Activated CD4-positive, alpha-beta memory T cell treated with anti-CD3 and anti-CD28 coated beads for 36 hours (primary cell): Measurements from ENCODE around the gene VCP. TPM values are rescaled to one million over a fixed set of nuclear protein-coding genes. Genes with fewer than 3 reads are reported as not detected.

Source experiments
- CTCF ChIA-PET: fragments of 350-600 bp; sonication (Branson Sonifier 250); formaldehyde crosslinking; loops from one replicate; lab custom pipeline; 2021; ENCODE audit warnings: antibody characterized with exemption, inconsistent platforms; lab: Charles Lee
- POLR2A ChIA-PET: fragments of 350-600 bp; sonication (Branson Sonifier 250); formaldehyde crosslinking; loops from one replicate; lab custom pipeline; 2021; ENCODE audit warnings: antibody characterized with exemption; lab: Charles Lee
- DNase-seq: peaks from one replicate; pipeline ENCODE4 v3.0.0-alpha.2; 2020
- H3K27ac Mint-ChIP-seq: one replicate; pipeline ENCODE4 v1.8.0; 2021; ENCODE audit warnings: mixed read lengths
- H3K27me3 Mint-ChIP-seq: one replicate; pipeline ENCODE4 v1.8.0; 2021; ENCODE audit warnings: mixed read lengths
- H3K36me3 Mint-ChIP-seq: one replicate; pipeline ENCODE4 v1.8.0; 2021; ENCODE audit warnings: mixed read lengths
- H3K4me1 Mint-ChIP-seq: one replicate; pipeline ENCODE4 v1.8.0; 2021; ENCODE audit warnings: low read depth, mixed read lengths
- H3K4me3 Mint-ChIP-seq: one replicate; pipeline ENCODE4 v1.8.0; 2021; ENCODE audit warnings: mild to moderate bottlenecking, mixed read lengths
- H3K9me3 Mint-ChIP-seq: one replicate; pipeline ENCODE4 v1.8.0; 2021; ENCODE audit warnings: mixed read lengths
- intact Hi-C: fragments of 100-400 bp; cut with micrococcal nuclease; formaldehyde crosslinking; loops from one replicate; pipeline ENCODE4 v1.15.1; 2023
- total RNA-seq, 2 experiments: library from RNA; stranded (reverse); gene quantifications; one replicate each; pipeline ENCODE4 v1.2.3, GENCODE V29; 2021

VCP gene
- total RNA-seq, 2 experiments from 2014 or later = 283 to 292 TPM

DNA sequence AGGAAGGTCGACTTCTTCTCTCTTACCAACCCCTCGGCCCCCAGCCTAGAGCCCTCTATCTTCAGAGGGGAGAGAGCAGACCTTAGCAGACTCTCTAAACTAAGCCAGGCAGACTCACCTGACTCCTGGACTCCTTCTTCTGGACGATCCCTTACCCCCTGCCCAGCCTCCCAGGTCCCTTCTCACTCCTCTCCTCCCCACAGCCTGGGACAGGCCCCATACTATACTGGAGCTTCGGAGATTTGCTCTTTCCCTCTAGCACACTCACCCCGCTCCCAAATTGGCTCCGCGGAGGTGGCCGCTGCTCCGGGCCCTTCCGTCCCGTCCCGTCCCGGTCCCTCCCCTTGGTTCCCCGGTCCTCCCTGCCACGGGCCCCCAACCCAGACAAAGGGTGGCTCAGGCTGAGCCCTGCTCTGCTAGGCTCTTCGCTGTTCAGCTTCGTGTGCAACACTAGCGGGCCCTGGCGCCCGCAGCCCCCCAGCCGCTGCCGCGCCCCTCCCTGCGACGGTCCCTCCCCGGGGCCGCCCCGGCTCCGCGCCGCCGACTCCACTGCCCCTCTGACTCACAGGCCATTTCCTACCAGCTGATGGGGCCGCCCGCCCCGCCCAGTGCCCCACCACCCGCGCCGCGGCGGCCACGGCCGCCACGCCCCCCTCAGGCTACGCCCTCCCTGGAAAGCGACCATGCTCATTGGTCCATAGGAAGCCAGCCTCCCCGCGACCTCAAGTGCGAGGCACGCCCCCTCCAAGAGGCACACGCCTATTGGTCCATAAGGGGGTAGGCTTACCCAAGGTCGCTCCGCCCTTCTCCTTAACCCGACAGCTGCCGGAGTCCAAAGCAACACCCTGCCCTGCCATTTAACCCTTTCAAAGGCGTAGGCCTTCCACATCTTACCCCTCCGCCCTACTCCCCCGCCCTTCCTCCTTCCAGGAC is 38.8 kb upstream of the VCP start:
- H3K9me3 Mint-ChIP-seq = no peaks in the 10 kb centered on the region

DNA sequence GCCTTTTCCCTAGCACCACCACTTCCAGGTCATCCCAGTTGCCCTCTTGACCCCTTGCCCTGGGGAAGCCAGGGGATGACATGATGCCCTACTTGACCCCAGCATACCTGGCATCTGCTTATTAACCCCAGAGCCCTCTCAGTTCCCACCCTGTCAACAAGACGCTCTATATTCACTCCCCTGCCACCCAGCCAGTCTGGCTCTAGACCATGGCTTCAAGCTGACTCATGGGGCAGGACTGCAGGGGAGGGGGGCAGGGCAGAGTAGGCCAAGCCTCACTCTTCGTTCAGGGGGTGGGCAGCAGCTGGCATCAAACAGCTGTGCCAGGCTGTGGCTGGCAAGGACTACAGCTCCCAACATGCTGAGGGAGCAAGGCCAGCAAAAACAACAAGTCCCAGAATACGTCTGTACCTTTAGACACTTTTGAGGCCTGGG is 37.9 kb upstream of the VCP start:
- ChIA-PET CTCF (interaction anchor here (3.7 kb wide), 1 partner anchor 15 kb away, joined by 26 read pairs; the partner anchor contains the start of gene PIGO), POLR2A (interaction anchor here (0.6 to 6.6 kb wide), 3 partner anchors 14 to 39 kb away, joined by 4 to 37 read pairs (median 6); partner anchors contain the start of genes PIGO and VCP)
- Mint-ChIP-seq H3K4me3 (peak overlapping the region; percentile 75), H3K27ac (no peak overlapping the region), H3K9me3 (no peaks in the 10 kb centered on the region), H3K4me1 (peaks cover 37% of the 10 kb centered on the region), H3K36me3 (peaks cover 5% of the 10 kb centered on the region), H3K27me3 (no peaks in the 10 kb centered on the region)
- DNase-seq = no peak
- intact Hi-C loops = loop anchor here (2.0 to 5.0 kb wide), 5 partner anchors 14 to 707 kb away; partner anchors contain the start of genes CREB3, HINT2, PIGO and TLN1

More for the DNA sequence above, 38.8 kb upstream of the VCP start:
- POLR2A ChIA-PET = interaction anchor here (0.6 to 6.6 kb wide), 6 partner anchors 8 to 39 kb away, joined by 4 to 37 read pairs (median 8); partner anchors contain the start of genes FANCG, PIGO, STOML2 and VCP
- DNase-seq = peak; percentile 98
- intact Hi-C loops = loop anchor here (1.0 to 5.0 kb wide), 8 partner anchors 8 to 706 kb away; partner anchors contain the start of genes CREB3, DNAJB5, HINT2 and PIGO
- peaks cover 42% of the 10 kb centered on the region for H3K4me1 Mint-ChIP-seq
- H3K4me3 Mint-ChIP-seq = peak overlapping the region; percentile 75
- H3K36me3 Mint-ChIP-seq = no peaks in the 10 kb centered on the region
- CTCF ChIA-PET = interaction anchor here (0.9 to 3.7 kb wide), 4 partner anchors 8 to 446 kb away, joined by 3 to 26 read pairs (median 4); partner anchors contain the start of genes PIGO and STOML2
- no peaks in the 10 kb centered on the region for H3K27me3 Mint-ChIP-seq
- peak overlapping the region; percentile 81 for H3K27ac Mint-ChIP-seq

DNA sequence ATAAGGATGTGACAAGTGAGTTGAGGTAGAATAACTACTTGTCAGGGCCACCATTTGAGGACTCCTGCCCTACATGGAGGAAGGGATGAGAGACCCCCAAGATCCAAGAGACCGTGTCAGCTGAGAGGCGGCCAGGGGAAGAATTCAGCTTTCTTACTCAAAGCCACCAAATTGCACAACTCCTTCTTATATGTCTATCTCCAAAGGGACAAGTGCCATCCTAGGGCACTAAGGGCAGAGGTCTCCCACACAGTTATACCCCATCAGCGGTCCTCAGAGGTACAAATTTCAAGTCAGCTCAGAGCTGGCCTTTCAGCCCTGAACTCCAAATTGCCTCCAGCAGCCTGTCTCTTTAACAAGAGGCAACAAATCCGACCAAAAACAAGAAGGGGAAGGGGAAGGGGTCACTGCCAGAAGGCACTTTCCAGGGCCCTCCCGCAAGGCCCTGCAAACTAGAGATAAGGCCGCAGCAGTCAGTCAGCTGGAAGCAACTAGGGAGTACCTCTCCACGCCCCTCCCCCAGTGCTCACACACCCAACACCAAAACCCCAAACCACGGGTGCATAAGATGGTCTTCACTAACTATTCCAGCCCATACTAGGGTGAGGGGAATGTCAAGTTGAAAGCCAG is 36.6 kb upstream of the VCP start:
- CTCF ChIA-PET = interaction anchor here (1.5 to 3.7 kb wide), 2 partner anchors 14 to 36 kb away, joined by 3 to 26 read pairs; partner anchors contain the start of genes PIGO and VCP
- Mint-ChIP-seq H3K9me3 (no peaks in the 10 kb centered on the region), H3K36me3 (peaks cover 5% of the 10 kb centered on the region), H3K4me3 (no peak overlapping the region), H3K27ac (no peak overlapping the region), H3K4me1 (peaks cover 25% of the 10 kb centered on the region), H3K27me3 (no peaks in the 10 kb centered on the region)
- intact Hi-C loops = no loop called here
- POLR2A ChIA-PET = interaction anchor here (1.4 kb wide), 1 partner anchor 38 kb away, joined by 4 read pairs; no protein-coding TSS in a partner anchor
- no peak for DNase-seq

DNA sequence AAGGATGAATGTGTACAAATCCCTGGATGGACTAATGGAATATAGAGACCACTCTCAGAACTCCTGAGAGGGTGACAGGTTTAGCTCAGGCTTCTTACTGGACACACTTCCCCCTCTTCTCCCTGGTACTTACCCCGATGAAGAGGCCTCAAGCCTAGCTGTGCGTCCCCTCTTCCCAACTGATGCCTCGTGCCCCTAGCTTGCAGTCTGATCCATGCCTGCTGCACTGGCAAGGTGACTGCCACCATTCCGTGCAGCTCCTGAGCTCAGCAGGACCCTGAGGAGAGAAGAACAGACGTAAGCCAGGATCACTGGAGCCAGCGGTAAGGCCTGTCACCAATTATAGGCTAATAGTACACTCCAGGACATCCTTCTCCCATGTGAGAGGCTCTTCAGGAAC is 36.0 kb upstream of the VCP start:
- Mint-ChIP-seq H3K9me3 (no peaks in the 10 kb centered on the region), H3K4me3 (no peak overlapping the region), H3K27me3 (no peaks in the 10 kb centered on the region), H3K4me1 (peaks cover 23% of the 10 kb centered on the region), H3K27ac (no peak overlapping the region), H3K36me3 (peaks cover 5% of the 10 kb centered on the region)
- intact Hi-C loops = no loop called here
- ChIA-PET CTCF (interaction anchor here (1.2 to 1.5 kb wide), 2 partner anchors 12 to 36 kb away, joined by 3 read pairs; partner anchors contain the start of genes PIGO and VCP), POLR2A (interaction anchor here (1.4 kb wide), 1 partner anchor 38 kb away, joined by 4 read pairs; no protein-coding TSS in a partner anchor)
- no peak for DNase-seq

DNA sequence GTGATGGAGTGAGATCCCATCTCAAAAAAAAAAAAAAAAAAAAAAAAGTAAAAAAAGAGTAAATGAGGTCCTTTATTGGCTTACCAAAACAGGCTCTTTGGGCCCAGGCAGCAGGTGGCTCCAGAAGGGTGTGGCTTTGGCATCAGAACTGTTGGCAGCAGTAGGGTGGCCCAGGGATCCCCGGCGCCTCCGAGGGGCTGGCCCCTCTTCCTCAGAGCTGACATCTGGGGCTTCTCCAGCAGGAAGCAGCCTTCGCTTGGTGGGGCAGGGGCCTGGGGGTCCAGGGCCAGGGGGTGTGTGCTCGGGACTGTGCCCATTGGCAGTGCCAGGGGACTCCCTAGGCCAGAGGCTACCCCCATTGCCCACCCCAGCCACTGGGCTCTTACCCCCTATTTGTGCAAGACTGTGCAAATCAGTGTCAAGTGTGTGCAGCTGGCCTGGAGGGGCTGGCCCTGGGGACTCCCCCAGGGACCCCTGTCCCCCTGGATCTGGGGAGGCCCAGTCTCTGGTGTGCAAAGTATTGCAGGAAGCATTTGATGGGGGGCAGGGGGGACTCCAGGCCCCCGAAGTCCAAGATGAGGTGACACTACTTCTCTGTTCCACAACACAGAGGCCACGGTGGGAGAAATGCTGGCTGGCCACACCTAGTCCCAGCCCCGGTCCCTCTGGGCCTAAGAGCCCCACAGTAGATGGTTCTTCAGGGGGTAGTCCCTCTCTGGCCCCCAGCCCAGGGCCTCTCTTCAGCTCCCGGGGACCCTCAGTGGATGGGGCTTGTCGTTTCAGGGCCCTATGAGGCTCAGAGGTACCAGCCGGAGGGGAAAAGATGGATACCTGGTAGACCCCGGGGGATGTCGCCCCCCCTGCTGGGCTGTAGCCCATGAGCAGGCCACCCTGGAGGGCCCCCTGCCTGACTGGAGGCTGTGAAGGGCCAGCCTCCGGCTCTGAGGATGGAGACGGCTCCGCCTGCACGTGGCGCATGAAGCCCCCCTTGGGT is 35.2 kb upstream of the VCP start:
- Mint-ChIP-seq H3K9me3 (no peaks in the 10 kb centered on the region), H3K27ac (no peak overlapping the region), H3K4me1 (peaks cover 29% of the 10 kb centered on the region), H3K4me3 (no peak overlapping the region), H3K36me3 (peaks cover 9% of the 10 kb centered on the region), H3K27me3 (no peaks in the 10 kb centered on the region)
- ChIA-PET POLR2A (no interaction called here), CTCF (interaction anchor here (0.6 to 1.5 kb wide), 4 partner anchors 11 to 208 kb away, joined by 3 to 5 read pairs (median 3); partner anchors contain the start of genes PIGO and VCP)
- no peak for DNase-seq
- intact Hi-C loops = no loop called here

DNA sequence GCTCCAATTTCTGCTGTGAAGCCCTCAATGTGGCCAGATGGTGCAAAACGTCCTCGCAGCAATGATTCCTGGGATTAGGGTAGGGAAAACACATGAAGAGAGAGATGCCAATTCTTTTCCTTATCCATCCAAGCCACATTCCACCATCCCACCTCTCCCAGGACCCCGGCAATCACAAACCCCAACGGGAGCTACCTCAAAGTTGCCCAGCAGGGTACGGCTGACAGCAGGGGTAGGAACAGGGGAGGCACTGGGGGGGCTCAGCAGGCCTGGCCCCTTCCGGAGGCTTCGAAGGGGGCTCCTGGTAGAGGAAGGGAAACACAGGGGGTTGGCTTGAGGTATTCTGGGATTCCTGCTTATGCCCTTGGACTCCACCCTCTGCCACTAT is 33.9 kb upstream of the VCP start:
- peaks cover 30% of the 10 kb centered on the region for H3K4me1 Mint-ChIP-seq
- intact Hi-C loops = no loop called here
- H3K9me3 Mint-ChIP-seq = no peaks in the 10 kb centered on the region
- DNase-seq = no peak
- POLR2A ChIA-PET = interaction anchor here (1.6 kb wide), 1 partner anchor 10 kb away, joined by 4 read pairs; the partner anchor contains the start of gene PIGO
- no peak overlapping the region for H3K4me3 Mint-ChIP-seq
- H3K27me3 Mint-ChIP-seq = no peaks in the 10 kb centered on the region
- CTCF ChIA-PET = interaction anchor here (1.3 kb wide), 1 partner anchor 9 kb away, joined by 3 read pairs; the partner anchor contains the start of gene ATOSB
- H3K36me3 Mint-ChIP-seq = peaks cover 15% of the 10 kb centered on the region
- H3K27ac Mint-ChIP-seq = no peak overlapping the region

DNA sequence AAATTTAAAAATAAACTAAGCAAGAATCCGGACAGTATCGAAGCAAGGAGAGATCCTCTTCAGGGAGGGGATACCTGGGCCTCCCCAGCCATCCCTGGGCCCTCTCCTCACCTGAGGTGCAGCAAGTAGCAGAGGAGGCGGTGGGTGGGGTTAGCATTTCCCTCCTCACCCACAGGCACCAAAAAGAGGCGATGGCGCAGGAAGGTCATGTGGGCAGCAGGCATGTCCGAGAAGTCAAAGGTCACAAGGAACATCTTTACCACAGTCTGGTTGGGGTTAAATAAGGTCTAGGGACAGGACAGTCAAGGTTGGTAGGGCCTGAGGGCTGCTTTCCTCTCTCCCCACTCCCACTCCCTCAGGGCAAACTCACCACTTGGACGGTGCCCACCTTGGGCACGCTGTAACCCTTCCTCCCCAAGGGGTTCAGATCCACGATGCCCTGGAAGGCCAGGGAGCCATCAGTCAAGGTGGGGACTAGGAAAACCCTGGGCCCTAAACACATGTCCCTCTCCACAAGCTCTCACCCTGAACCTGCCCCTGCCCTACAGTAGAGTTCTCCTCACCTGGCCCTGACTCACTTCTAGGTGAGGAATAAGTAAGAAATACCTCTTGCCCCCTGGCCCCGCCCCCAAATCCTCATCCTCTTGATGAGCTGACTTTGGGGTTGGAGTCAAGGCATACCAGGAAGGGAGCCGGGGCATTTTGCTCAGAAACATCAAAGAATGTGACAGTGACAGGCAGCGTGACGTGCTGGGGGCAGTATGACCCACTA is 33.3 kb upstream of the VCP start:
- no peaks in the 10 kb centered on the region for H3K9me3 Mint-ChIP-seq
- DNase-seq = no peak
- H3K36me3 Mint-ChIP-seq = peaks cover 21% of the 10 kb centered on the region
- POLR2A ChIA-PET = interaction anchor here (0.6 to 1.6 kb wide), 2 partner anchors 9 to 66 kb away, joined by 4 read pairs; partner anchors contain the start of gene PIGO
- intact Hi-C loops = no loop called here
- CTCF ChIA-PET = interaction anchor here (0.8 to 1.3 kb wide), 3 partner anchors 9 to 624 kb away, joined by 3 read pairs; partner anchors contain the start of genes ATOSB and PIGO
- no peaks in the 10 kb centered on the region for H3K27me3 Mint-ChIP-seq
- no peak overlapping the region for H3K4me3 Mint-ChIP-seq
- no peak overlapping the region for H3K27ac Mint-ChIP-seq
- peaks cover 33% of the 10 kb centered on the region for H3K4me1 Mint-ChIP-seq

DNA sequence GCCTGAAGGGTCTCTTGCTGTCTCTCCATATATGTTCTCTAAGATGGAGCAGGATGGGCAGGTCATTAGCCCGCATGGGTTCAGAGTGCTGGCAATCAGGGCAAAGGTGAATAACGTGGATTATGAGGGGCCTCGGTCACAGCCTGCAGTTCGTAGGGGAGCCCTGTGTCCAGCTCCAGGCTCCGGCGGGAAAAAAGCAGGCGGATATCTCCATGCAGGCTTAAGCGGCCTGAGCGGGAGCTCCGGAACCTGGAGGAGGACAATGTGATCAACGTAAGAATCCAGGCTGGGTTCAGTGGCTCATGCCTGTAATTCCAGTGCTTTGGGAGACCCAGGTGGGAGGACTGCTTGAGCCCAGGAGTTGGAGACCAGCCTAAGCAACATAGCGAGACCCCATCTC is 32.7 kb upstream of the VCP start:
- ChIA-PET POLR2A (interaction anchor here (0.6 to 2.7 kb wide), 3 partner anchors 8 to 66 kb away, joined by 4 to 36 read pairs (median 4); partner anchors contain the start of genes PIGO and VCP), CTCF (interaction anchor here (0.8 to 2.6 kb wide), 4 partner anchors 8 to 624 kb away, joined by 3 to 11 read pairs (median 6); partner anchors contain the start of genes FANCG and PIGO)
- Mint-ChIP-seq H3K27ac (no peak overlapping the region), H3K27me3 (no peaks in the 10 kb centered on the region), H3K9me3 (no peaks in the 10 kb centered on the region), H3K4me3 (no peak overlapping the region), H3K36me3 (peaks cover 27% of the 10 kb centered on the region), H3K4me1 (peaks cover 30% of the 10 kb centered on the region)
- intact Hi-C loops = no loop called here
- DNase-seq = no peak

DNA sequence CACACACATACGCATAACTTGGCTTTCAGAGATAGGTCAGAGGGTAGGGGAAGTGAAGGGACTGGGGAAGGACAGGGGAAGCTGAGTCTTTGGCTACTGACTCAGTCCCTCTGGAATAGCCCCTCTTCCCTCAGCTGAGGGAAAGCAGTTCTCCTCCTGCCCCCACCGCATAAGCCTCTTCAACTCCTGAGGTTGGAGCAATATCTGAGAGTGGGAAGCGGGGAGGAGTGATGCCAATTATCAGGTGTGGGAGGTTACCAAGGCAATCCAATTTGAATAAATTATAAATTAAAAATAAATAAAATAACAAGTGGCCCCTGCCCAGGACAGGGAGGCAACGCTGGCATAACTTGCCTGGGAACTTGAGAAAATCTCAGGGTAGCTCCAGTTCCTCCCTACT is 32.2 kb upstream of the VCP start:
- Mint-ChIP-seq H3K4me1 (peaks cover 28% of the 10 kb centered on the region), H3K36me3 (peaks cover 31% of the 10 kb centered on the region), H3K27ac (peak overlapping the region; percentile 28), H3K27me3 (no peaks in the 10 kb centered on the region), H3K9me3 (no peaks in the 10 kb centered on the region), H3K4me3 (no peak overlapping the region)
- ChIA-PET POLR2A (interaction anchor here (1.1 to 2.7 kb wide), 4 partner anchors 8 to 33 kb away, joined by 3 to 36 read pairs (median 10); partner anchors contain the start of genes PIGO and VCP), CTCF (interaction anchor here (1.1 to 3.3 kb wide), 6 partner anchors 8 to 53 kb away, joined by 3 to 15 read pairs (median 10); partner anchors contain the start of genes ATOSB, FANCG, PIGO and VCP)
- intact Hi-C loops = no loop called here
- DNase-seq = no peak
